Measurements from ENCODE around the gene EEFSEC.

DNA sequence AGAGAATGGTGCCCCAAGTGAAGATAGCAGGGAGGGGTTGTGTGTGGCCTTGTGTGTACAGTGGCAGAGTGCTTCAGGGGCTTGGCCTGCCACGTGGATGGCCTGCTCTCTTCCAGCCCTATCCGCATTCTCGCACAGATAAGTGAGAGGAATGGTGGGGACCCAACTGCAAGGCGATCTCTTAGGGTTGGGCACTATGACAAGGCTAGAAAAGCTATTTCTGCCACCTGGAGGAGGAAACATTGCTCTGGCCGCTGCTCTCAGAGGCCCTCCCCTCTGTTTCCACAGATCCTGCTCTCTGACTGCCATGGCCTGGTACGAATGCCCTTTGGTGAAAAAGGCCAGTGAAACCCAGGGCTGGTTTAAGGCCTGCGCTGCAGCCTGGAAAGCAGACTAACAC, 20.6 kb downstream of the EEFSEC start:
- TF ChIP-seq, protein P1, sequence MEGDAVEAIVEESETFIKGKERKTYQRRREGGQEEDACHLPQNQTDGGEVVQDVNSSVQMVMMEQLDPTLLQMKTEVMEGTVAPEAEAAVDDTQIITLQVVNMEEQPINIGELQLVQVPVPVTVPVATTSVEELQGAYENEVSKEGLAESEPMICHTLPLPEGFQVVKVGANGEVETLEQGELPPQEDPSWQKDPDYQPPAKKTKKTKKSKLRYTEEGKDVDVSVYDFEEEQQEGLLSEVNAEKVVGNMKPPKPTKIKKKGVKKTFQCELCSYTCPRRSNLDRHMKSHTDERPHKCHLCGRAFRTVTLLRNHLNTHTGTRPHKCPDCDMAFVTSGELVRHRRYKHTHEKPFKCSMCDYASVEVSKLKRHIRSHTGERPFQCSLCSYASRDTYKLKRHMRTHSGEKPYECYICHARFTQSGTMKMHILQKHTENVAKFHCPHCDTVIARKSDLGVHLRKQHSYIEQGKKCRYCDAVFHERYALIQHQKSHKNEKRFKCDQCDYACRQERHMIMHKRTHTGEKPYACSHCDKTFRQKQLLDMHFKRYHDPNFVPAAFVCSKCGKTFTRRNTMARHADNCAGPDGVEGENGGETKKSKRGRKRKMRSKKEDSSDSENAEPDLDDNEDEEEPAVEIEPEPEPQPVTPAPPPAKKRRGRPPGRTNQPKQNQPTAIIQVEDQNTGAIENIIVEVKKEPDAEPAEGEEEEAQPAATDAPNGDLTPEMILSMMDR (conservative IDR thresholded peaks at IDR 0.05): no peak
- TF ChIP-seq ZFX (IDR thresholded peaks at IDR 0.05): no peak
